ENCODE data around the gene MMP8.

GRCh38 chr11:102680945-102681344, 43.8 kb downstream of the MMP8 start:
- TF ChIP-seq CTCF (optimal IDR thresholded peaks at IDR 0.05 in 1 of 3, IDR thresholded peaks at IDR 0.05 in 1 of 3, conservative IDR thresholded peaks at IDR 0.05 in 1 of 3; ENCODE audit: extremely low read depth in 1 of 3, insufficient read depth in 2 of 3, low read length in 3 of 3) (no peak), EZH2 (IDR thresholded peaks at IDR 0.05; ENCODE audit: low read length) (no peak)
